ENCODE measurements around the gene CCDC47.
A peak's percentile ranks its signal among the peaks of the same experiment; 100 is the strongest.

Gene CCDC47

GRCh38 chr17:63783522-63783921 is 10.1 kb upstream of the CCDC47 start:
- DNase-seq: no peak

GRCh38 chr17:63780928-63781327 is 7.5 kb upstream of the CCDC47 start:
- DNase-seq: no peak

- DNase-seq: no peak
Measured at GRCh38 chr17:63780507-63780906, 7.1 kb upstream of the CCDC47 start.

DNA sequence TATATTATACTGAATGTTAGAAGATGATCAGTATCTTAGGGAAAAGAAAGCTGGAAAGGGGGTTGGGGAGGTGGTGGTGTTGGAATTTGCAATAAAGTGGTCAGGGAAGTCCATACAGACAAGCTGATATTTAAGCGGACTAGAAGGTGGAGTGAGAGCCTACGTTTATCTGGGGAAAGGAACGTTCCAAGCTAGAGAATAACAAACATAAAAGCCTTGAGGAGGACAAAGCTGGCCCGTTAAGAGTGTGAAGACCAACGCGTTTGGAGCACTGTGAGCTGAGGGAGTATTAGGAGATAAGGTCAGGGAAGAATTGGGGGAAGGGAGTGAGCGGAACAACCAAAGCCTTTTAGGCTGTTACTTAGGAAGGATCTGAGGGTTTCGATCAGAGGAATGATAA is 2.0 kb upstream of the CCDC47 start:
- no peak for DNase-seq

- no peak for DNase-seq
Measured at GRCh38 chr17:63774969-63775265, 1.5 kb upstream of the CCDC47 start.

DNA sequence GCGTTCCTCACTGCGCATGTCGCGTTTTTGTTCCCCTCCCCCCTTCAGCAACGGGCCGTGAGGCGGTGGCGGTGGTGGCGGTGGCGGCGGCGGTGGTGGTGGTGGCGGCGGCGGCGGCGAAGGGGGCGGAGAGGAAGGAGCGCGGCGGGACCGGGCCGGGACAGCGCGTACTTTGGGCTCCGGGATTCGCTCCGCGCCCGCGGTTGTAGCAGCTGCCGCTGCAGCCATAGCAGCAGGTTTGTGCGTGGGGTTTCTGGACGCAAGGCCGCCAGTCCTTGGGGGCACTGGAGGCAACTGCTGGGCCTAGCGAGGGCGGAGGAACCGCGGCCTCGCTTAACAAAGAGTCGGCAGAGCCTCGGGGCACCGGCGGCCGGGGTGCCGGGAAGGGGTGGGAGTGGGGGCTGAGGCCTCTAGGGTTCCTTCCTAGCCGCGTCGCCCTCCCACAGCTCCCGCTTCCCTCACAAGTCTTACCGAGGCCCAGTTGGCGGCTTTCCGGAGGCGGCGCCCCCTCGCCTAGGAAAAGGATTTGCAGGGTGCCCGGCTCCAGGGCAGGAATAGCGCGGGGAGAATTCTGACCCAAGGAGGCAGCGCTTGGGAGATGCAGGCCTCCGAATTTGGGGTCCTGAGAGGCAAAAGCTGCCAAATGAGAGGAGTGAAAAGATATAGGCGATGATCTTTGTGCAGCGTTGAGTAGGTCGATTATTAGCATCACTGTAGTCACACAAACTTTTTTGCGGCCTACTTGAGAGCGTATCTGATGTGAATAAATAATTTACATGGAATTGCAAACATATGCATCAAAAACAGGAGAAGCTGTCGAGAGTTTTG is 958 bp upstream of the CCDC47 start, which contains the start of gene DDX42:
DDX42 (plus strand) TSS at position 30 of the 828 bp plus-strand sequence. CDS start 12,880 bp downstream, outside the sequence.
- peak; percentile 86 for DNase-seq

DNA sequence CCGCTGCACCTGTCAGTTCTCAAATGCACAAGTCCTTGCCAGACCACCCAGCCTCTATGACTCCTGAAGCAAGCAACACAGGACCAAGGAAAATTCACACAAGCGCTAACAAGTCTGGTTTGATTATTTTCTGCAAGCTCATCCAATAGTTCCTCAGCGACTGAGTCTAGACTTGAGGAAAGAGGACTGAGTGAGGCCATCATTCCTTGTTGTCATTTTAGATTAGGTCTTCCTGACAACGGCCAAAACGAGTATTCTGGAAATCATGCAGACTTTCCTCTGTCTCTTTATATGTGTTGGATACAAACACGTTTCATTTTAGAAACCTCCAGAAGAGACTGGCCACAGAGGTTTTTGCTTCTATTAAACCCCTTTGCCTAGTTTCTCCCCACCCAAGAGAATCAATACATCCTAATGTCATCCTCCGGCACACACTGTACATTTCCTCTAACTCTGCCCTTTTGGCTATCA is 561 bp downstream of the CCDC47 start:
- DNase-seq: no peak

GRCh38 chr17:63768433-63768832 is 5.0 kb downstream of the CCDC47 start:
- DNase-seq: no peak

DNA sequence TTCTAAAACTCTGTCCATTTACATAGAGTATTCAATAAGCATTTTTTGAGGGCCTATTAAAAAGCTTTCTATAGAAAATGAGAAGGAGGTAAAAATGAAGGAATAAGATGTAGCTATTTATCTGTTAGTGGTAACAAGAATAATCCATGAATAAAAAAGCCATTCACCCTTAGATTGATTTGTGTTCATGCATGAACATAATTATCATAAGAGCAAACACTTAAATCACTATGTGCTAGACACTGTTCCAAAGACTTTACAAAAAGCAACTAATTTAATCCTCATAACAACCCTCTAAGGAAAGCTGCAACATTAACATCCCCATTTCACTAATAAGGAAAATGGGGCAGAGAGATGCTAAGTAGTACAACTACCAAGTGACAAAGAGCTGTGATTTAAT is 6.6 kb downstream of the CCDC47 start:
- DNase-seq: no peak

- DNase-seq: no peak
Measured at GRCh38 chr17:63764716-63765115, 8.7 kb downstream of the CCDC47 start.

DNA sequence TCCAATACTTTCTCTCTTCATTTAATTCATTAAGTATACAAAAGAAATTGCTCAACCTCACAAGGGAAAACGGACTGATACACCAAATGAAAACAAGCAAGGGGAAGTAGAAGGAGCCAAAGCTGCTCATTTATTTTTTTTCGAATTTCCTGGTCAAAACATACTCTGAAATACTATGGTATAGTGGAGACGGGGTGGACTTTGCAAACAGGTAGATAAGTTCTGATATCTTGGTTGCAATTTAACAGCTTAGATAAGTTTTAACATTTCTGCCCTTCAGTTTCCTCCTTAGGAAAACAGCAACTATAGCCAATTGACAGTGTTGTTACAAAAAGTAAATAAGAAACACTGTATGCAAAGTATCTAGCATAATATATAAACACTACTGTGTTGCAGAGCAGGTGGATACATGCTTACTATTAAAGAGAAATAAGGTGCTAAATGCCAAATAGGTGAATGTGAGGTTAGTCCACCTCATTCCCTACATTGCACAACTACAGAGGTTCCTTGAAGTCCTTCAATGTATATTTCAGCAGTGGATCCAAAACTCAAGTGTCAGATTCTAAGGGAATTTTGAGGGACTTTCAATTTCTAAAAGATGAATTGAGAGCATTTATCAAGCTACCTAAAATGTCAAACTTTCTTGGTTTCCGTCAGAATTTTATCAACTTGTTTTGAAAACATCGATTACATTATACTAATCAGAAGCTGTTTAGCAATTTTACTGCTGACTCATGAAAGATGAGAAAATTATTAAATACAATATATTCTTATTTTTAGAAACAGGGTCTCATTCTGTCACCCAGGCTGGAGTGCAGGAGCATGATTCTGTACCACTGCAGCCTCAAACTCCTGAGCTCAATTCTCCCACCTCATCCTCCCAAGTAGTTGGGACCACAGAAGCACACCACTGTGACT is 11.0 kb downstream of the CCDC47 start:
- no peak for DNase-seq

DNA sequence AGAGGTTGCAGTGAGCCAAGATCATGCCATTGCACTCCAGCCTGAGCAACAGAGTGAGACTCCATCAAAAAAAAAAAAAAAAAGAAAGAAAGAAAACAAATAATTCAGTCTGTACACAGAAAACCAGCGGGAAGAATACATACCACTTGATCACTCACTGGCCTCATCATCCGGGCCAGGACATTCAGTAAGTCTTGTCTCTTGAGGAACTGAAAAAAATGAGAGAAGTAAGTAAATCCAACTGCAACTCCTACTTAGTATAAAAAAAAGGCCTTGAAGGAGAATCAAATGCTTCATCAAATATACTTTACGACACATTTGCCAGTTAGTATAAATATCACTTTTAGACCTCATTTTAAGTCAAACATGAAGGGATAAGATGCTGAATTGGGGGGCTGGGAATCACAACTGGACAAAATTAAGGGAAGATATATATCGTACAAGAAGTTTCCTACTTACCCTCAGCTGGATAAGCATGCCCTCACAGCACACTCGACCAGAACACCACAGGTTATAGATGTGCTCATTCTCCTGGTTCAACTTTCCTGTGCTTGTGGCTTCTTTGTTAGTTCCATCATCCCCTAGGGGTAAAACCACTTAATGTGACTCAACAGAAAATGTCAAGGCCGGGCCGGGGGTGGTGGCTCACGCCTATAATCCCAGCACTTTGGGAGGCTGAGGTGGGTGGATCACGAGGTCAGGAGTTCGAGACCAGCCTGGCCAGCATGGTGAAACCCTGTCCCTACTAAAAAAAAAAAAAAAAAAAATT is 12.4 kb downstream of the CCDC47 start:
- no peak for DNase-seq

DNA sequence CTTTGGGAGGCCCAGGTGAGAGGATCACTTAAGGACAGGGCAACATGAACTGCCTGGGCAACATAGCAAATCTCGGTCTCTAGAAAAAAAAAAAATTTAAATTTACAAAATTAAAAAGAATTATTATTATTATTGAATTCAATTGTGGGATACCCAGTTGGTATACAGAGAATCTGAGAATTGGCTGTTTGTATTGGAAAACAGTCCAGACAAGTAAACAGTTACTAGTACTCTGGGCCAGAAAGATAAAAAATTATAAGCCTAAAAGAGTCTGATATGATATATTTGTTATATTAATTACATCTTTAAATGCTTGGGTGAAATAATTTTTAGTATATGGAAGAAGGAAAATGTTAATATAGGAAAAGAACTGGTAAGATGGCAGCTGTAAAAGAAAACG is 15.0 kb downstream of the CCDC47 start:
- no peak for DNase-seq

GRCh38 chr17:63754046-63754445 is 19.4 kb downstream of the CCDC47 start:
- DNase-seq: no peak

GRCh38 chr17:63753215-63753614 is 20.2 kb downstream of the CCDC47 start:
- no peak for DNase-seq

DNA sequence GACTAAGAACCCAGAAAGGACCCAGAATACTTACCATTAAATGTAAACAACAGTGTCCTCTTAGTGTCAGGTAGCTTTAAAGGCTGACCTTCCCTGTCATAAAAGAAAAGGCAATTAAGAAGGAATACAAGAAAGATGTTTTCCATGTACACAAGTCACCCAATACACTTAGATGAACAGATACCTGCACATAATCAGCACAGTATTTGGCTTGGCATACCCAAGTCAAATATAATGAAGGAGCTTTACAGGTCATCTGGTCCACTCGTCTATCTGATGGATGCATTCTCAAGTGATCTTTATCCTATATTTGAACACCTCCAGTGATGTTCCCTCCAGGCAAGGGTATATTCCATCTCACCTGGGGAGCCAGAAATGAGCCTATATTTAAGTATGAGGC is 20.7 kb downstream of the CCDC47 start:
- DNase-seq: no peak

GRCh38 chr17:63751806-63752205 is 21.6 kb downstream of the CCDC47 start:
- no peak for DNase-seq

GRCh38 chr17:63741408-63742173 is 31.8 kb downstream of the CCDC47 start, which contains the start of gene STRADA:
TSS of gene STRADA (minus strand) at chr17:63741799. CDS start at chr17:63728369, 13,430 bp downstream.
- DNase-seq: peak; percentile 98

GRCh38 chr17:63741143-63741407 is 32.3 kb downstream of the CCDC47 start:
- DNase-seq: no peak

GRCh38 chr17:63740464-63741142 is 32.8 kb downstream of the CCDC47 start:
- no peak for DNase-seq

DNA sequence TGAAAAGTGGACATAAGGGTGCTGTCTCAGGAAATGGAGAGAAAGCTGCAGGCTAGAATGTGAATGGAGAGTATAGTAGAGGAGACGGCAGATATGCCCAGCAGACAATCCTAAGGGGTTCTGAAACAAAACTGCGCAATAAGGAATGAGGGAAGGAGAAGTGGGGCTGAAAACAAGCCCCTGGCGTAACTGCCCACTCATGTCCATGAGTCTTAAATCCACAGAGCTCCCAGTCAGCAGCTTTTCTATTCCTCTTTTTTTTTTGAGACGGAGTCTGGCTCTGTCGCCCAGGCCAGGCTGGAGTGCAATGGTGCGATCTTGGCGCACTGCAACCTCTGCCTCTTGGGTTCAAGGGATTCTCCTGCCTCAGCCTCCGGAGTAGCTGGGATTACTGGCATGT is 37.7 kb downstream of the CCDC47 start:
- DNase-seq: no peak

DNA sequence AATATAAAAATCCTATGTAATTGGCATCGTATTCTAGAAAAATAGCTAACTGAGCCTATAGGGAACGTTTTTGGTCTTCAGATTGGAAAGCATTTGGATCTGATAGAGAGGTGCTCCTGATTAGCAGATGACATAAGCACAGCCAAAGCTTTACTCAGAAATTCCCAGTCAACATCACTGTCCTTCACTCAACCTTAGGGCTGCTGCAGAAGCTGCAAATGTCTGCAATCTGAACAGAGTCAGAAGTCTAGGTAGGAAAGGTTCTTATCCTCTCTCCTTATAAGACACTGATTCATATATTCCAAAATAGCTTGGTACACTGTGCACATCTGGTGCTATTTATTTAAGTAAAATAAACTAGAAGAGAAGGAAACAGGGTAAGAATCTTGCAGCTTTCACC is 51.0 kb downstream of the CCDC47 start:
- no peak for DNase-seq
